ENCODE results near the gene FOXD1.
"Not testable (repeated sequence)": the region's sequence is repeated elsewhere in the genome, so short reads cannot be mapped to it uniquely, and the experiment has no call there.

Gene FOXD1

DNA sequence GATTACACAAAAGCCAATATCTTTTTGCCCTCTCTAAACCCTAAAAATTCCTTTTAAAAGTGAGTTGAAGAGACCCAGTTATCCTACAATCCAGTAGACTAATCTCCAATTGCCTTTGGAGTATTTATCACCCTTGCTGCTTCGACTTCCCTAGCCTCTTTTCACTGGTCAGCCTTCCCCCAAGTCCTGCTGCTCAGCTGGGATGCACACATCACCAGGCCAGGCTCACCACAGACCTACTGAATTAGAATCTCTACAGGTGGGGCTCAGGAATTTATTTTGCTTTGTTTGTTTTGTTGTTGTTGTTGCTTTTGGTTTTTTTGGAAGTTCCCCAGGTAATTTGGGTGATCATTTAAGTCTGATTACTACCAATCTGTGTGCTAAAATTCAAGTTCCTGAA lies 11.6 kb upstream of the FOXD1 start:
- DNase-seq (ENCODE audit: low read depth), result no peak

DNA sequence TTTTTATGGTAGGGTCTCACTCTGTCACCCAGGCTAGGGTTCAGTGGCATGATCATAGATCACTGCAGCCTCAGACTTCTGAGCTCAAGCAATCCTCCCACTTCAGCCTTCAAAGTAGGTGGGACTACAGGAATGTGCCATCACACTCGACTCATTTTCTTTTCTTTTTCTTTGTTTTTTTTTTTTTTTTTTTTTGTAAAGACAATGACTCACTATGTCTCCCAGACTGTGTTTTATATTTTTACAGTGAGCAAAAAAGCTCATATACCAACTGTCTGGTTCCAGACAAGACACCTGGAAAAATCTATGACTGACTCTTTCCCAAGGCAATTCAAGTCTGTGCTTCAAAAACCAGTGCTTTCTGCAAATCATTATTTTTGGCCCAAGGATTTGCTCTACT lies 10.8 kb upstream of the FOXD1 start:
- no peak for DNase-seq (ENCODE audit: low read depth)

DNA sequence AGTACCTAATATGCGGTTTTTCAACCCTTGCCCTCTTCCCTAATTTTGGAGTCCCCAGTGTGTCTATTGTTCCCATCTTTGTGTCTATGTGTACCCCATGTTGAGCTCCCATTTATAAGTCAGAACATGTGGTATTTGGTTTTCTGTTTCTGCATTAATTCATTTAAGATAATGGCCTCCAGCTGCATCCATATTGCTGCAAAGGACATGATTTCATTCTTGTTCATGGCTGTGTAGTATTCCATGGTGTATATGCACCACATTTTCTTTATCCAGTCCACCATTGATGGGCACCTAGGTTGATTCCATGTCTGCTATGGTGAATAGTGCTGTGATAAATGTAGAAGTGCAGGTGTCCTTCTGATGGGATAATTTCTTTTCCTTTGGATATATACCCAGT lies 7.9 kb upstream of the FOXD1 start:
- not testable (repeated sequence) for DNase-seq (ENCODE audit: low read depth)

DNA sequence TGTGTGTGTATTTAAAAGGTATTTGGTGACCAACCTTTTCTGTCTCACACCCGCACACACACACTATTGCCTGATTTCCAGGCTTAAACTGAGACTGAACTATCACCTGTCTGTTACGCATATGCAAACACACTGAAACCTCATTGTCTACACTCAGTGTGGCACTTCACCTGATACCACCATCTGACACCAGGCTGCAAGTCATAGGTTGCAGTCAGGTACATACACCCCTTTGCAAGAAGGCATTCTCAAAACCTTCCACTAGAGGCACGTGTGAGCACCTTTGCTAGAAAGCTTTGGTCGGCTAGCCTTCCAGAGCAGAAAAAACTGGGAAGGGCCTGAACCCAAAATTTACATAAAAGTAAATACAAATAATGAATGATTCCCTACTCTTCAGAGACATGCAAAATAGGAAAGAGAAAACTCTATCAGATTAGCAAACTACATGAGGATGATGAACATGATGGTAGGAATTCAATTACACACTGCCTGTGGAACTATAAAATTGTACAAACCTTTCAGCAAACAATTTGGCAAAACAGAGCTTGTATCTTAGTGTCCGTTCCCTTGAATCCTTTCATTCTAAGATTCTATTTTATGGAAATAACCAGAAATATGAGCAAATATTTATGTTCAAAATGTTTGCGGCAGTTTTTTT lies 5.9 kb upstream of the FOXD1 start:
- DNase-seq (ENCODE audit: low read depth), result no peak

DNA sequence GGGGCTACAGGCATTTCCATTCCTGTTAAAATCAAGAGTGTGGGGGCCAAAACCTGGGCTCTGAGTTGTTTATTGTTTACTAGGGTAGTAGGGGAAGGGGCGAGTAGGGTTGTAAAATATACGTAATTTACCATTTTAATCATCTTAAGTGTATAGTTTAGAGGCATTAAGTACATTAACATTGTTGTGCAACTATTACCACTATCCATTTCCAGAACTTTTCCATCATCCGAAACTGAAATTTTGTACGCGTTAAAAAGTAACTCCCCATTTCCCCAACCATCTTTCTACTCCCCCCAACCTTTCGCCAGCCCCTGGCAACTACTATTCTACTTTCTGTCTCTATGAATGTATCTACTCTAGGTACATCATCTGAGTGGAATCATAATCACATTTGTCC lies 3.6 kb upstream of the FOXD1 start:
- DNase-seq (ENCODE audit: low read depth), result no peak

DNA sequence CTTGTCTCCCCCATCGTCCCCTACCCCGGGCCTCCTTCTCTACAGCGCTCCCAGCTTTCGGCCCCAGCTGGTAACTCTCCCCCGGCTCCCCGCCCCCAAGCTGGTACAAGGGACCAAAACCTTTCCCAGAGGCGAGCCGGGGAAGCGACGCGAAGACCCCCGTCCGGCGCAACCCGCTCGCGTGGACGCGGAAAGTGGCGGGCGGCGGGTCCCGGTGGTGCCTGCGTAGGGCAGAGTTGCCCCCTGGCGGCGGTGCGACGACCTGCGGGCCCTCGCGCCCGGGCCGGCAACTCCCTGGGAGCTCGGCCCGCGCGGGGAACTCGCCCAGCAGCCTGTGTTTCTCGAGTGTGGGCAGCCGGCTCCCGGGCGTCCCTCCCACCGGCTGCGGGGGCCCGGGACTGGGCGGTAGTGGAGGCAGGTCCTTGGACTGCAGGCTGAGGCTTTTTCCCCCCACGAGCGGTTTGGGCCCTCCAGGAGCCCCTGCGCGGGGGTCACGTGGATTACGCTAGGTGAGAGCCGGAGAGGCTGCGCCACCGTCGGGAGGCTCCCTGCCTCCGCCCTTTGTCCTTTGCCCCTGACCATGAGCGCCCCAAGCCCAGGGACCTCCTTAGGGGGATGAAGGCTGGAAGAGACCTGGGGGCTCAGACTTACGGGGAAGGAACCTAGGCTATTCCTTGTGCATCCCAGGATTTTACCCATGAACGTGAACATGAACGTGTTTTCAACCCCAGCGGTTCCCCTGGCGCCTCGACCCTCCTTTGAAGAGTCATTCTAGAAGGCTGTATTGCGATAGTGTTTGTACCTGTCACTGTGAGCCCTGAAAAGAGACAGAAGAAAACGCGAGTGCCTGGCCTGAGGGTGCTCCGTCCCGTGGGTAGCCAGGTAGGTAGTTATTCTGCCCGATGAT lies 2.9 kb upstream of the FOXD1 start:
- DNase-seq (ENCODE audit: low read depth), result no peak

DNA sequence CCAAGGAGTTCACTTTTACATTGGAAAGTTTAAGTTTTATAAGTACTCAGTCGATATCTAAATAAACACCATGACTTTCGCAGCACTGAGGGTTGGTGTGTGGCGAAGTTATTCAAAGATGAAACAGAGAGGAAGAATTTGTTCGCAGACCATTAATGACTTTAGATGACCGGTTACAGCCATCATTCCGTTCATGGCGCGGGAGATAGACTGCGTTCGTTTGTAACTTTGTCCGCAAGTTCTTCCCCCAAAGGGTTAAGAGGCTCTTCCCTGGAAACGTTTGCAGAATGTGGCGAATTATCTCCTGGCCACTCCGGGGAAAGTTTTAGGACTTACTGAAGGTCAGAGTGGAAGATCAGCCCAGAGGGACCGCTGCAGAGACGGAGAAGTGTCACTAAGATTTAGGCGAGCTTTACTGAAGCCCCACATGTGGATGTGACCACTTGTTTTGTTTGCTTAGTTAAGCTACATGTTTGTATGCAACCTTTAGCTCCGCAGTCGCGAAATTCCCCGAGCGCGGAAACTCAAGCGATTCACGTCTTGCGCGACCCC lies 2.2 kb upstream of the FOXD1 start:
- DNase-seq (ENCODE audit: low read depth), result no peak

DNA sequence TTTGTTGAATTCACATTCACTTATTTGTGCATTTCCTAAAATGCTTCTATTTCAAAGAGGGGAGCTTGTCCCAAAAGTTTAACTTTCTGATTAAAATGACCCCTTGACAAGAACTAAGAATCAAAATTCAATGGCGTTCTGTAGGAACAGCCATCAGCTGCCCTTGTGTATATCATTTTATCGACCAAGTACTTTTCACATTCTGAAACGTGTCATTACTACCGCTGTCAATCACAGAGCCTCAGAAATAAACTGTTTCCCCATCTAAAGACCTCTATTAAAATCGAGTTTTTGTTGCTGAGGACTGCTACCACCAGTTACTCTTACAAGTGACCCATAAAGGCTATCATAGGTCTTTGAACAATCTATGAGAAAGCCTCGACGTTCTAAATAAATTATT lies 1.6 kb upstream of the FOXD1 start:
- DNase-seq (ENCODE audit: low read depth), result no peak

DNA sequence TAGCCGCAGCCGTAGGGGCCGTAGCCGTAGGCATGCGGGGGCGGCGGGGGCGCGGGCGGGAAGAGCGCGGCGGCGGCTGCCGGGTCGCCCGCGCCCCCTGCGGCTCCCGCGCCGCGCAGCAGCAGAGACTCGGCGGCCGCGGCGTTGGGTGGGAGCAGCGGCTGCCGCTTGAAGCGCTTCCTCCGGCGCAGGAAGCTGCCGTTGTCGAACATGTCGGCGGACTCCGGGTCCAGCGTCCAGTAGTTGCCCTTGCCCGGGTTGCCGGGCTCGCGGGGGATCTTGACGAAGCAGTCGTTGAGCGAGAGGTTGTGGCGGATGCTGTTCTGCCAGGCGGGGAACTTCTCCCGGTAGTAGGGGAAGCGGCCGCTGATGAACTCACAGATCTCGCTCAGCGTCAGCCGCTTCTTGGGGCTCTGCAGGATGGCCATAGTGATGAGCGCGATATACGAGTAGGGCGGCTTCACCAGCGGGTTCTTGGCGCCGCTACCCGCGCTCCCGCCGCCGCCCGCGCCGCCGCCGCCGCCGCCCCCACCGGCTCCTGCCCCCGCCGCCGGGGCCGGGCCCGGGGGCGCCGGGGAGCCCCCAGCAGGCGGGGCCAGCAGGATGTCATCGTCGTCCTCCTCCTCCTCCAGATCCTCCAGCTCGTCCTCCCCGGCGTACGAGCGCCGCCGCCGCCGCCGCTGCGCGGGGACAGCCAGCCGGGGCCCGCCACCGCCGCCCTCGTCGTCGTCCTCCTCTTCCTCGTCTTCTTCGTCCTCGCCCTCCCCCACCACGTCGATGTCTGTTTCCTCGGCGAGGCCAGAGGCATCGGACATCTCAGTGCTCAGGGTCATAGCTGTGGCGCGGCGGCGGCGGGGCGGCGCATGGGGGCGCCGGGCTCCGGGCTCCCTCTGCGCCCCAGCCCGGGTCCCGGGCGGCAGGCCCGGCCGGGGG lies 781 bp downstream of the FOXD1 start:
- DNase-seq (ENCODE audit: low read depth), result no peak

DNA sequence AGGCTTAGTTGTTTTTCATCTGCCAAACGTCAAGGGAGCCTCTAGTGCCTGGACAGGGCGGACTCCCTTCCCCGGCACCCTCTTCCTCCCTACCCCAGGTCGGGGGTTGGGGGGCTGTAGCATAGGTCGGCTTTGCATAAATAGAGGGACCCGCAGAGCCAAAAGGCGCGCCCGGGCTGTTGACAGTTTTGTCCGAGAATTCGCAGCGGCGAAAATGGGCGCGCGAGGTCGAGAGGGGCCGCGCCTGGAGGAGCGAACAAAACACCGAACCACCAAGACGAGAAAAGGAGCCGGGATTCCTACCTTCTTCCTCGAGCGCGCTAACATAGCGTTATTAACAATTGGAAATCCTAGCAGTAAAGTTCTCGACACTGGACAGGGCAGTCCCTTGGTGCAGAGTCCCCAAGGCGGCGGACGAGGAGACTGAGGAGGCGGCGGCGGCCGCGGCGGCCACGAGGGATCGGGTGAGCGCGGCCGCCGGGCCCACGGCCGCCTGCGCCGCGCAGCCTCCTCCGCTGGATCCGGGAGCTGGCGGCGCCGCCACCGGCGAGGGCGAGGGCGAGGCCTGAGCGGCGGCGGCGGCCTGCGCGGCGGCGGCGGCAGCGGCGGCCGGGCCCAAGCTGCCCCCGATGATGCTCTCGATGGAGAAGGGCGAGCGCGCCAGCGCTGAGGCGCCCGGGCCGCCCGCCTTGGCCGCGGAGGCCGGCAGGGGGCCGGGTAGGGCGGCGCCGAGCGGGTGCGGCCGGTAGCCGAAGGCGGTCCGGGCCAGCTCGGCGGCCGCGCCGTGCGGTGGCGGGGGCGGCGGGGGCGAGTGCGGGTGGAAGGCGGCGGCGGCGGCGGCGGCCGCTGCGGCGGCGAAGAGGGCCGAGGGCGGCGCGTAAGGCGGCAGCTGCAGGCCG lies 1.7 kb downstream of the FOXD1 start:
- DNase-seq (ENCODE audit: low read depth), result no peak

DNA sequence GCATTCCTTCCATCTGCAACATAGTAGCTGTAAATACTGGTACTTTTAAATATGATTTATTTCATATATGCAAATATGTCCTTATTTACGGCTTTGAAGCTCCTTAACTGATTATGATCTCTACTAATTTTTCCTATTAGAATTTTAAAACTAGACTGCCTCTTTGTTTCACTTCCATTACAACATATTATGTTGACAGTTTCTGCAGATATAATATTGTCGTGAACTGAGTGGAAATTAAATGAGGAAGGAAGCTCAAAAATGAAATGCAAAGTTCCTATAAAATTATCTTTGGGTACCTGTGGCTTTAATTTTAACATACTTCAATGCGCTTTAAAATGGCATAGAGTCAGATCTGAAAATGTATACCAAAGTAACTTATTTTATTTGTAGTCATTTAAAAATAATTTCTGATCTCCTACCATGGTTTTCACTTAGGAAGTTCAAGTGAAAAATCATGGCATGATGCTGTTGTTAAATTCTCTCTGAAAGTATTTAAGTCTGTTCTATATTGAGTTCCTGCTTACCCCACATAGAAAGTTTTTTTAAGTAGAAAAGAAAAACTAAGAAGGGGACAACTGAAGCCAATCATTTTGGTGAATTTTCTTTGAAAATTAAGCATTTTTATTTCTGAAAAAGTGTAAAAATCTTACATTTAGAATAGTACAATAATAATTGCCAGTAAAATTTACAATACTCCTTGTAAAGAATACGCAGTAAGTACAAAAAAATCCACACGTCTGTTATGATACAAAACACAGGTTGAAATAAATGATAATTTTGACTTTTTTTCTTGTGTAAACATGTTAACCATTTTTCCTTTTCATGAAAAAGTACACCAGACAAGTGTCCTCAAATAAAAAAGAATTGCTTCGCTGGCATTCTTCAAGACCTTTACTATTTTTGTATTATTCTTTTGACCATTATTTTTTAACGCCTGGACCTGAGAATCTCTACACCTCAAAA lies 2.6 kb downstream of the FOXD1 start:
- DNase-seq (ENCODE audit: low read depth), result no peak

DNA sequence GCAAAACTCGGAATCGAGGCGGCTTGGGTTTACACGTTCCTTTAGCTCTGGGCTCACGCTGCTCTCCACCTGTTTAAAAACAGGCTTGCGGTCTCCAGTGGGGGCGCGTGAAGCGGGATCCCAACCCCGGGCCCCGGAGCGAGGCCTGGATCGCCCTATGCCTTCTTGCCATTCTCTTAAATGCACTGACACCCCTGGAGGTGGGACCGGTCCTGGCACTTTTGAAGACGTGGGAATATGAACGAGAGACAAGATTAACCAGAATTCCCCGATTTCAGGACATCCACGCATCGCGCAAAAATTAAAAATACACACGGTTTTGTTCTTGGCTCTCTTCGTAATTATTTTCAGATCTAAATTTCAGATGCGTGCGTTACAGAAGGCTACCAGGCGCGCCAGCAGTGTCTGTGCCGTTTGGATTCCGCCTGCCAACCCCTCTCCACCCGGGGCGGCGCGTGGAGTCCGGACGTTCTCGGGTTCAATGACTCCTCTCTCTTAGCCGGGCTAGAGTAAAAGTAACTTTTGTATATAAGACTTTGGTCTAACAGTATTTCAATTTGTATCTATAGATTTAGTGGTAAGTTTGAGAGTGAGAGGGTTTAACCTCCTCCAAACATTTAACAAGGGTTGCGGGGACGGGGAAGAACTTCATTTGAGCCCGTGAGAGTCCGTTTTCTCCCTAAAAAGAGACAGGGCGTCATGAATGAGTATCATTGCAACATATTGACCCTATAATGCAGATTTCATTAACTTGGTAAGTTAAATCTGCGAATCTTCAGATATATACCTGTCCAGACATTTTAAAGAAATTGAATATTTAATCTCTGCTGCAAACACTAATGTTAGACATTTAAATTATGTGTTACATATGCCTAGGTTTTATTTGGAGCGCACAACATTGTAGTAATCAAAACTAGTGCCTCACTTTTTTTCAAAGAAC lies 3.8 kb downstream of the FOXD1 start:
- no peak for DNase-seq (ENCODE audit: low read depth)

DNA sequence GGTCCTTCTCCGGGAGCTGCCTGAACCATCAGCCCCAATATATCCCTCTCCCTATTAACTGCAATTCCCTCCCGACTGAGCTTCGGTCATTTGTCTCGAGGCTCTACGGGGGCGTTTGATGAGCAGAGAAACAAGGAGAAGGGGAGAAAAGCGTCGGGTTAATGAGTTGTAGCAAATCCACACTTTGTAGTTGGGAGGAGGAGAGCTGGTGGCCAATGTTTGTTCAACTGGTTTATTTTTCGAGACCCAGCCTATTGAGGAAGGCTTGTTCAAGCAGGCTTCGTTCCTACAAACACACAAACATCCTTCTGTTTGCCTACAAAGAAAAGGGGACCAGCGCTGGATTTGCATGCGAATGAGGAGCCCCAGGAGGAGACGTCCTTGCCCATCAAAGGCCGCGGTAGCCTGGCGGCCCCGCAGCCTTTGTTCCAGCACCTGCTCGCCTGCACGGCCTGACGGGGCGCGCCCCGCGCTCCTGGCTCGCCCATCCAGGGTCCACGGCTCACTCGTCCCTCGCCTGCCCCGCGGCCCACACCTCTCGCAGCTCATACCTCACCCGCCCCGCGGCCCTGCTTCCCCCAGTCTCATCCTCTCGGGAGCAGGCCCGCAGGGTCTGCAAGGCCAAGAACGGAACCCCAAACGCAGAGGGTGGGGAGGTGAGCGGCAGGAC lies 4.6 kb downstream of the FOXD1 start:
- DNase-seq (ENCODE audit: low read depth), result no peak

DNA sequence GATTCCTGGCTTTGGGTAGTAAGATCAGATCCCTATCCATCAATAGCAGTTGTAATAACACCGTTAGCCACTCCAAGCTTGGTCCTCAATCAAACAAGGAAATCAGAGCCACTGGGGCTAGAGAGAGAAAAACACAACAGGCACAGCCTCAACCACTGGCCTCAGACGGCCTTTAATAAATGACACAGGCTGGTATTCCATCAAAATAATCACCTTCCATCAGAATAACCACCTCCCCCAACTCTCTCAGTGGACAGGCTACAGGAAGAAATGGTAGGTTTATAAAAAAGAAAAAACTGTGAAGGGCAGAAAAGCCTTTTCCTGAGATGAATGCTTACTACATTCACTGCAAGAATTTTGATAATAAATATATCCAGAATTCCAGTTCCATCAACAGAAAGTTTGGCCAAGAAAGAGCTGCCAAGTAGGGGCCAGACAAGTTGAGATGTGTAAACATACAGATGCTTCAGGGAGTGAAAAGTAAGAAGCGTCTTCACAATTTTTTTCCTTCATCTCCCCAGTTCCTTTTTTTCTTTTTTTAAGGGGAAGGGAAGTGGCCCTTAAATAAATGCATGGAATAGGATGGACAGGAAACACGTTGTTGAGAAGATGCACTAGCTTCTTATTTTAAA lies 5.5 kb downstream of the FOXD1 start:
- no peak for DNase-seq (ENCODE audit: low read depth)

DNA sequence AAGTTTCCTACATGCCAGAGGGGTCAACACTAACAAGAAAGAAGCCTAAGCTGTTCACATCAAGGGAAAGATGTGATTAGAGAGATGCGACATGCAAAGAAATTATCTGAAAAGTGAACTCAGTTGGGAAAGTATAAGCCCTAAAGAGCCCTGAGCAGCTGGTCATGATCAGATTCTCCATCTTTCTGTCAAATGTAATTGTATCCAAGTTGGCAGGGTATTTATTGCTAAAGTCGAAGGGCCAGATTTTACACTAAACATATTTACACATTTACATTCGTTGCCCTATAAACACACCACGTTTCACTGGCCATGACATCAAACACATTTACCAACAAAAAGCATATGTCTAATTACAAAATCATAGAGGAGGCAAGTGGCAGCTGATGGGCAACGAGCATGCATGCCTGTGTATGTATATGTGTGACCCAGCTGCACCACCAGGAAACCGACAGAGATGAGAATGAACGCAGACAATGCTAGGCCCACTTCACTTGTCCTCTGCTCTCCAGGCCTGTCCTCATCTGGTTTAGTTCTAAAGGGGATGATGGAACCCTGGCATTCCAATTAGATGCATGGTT lies 6.3 kb downstream of the FOXD1 start:
- no peak for DNase-seq (ENCODE audit: low read depth)

DNA sequence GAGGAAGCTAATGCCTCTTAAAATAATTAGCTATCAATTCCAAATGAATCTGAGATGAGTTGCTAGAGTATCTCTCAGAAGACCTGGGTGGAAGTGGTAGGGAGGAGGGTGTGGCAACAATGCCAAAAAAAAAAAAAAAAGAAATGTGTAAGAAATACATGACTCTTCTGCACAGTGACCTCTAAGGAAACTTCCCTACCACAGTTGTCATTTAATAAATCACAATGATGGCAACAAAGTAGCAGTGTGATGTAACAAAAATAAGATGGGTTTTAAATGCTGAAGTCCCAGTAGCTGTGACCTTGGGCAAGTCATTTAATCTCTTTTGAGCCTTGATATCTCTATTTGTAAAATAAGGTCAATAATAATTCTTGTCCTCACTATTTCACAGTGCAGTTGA lies 7.2 kb downstream of the FOXD1 start:
- no peak for DNase-seq (ENCODE audit: low read depth)

DNA sequence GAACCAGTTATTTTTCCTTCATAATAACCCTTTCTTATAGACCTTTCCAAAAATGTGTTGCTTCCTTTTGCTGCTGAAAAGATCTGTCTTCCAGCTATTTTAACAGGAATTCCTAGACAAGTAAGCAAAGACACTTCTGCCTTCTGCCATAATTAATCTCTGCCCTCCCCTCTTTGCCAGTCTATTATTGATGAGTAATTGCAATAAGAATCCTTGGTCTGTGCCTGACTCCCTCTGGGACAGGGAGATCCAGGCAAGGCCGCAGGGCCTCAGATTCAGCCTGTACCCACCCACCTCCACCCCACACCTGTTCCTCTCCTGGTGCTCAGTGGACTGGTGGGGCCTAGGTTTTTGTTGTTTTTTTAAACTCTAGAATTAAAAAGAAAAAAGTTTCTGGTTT lies 8.3 kb downstream of the FOXD1 start:
- DNase-seq (ENCODE audit: low read depth), result no peak

Data from non-pigmented ciliary epithelial cell (primary cell).